OCI-LY3 (cell line): Measurements from ENCODE around the gene PERP.

ENCODE experiments used
- EZH2phosphoT487 ChIP-seq: fragments of 200-600 bp; shearing (Covaris generic); IDR thresholded peaks from 2 replicates; pipeline ENCODE4 v1.6.1; 2018; ENCODE audit warnings: antibody characterized with exemption, mixed run types, low read depth
- TF ChIP-seq, protein P1 (sequence below): fragments of 200-600, 300-600 bp; sonication (generic); IDR thresholded peaks from 2 replicates; pipeline ENCODE4 v1.5.1; 2014; ENCODE audit warnings: antibody characterized with exemption, low read length, low read depth

- TF ChIP-seq, protein P1, sequence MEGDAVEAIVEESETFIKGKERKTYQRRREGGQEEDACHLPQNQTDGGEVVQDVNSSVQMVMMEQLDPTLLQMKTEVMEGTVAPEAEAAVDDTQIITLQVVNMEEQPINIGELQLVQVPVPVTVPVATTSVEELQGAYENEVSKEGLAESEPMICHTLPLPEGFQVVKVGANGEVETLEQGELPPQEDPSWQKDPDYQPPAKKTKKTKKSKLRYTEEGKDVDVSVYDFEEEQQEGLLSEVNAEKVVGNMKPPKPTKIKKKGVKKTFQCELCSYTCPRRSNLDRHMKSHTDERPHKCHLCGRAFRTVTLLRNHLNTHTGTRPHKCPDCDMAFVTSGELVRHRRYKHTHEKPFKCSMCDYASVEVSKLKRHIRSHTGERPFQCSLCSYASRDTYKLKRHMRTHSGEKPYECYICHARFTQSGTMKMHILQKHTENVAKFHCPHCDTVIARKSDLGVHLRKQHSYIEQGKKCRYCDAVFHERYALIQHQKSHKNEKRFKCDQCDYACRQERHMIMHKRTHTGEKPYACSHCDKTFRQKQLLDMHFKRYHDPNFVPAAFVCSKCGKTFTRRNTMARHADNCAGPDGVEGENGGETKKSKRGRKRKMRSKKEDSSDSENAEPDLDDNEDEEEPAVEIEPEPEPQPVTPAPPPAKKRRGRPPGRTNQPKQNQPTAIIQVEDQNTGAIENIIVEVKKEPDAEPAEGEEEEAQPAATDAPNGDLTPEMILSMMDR = no peak
- no peak for TF ChIP-seq EZH2phosphoT487
Observed at GRCh38 chr6:138119976-138120375, 12.8 kb upstream of the PERP start.
